Measurements from ENCODE around the gene SLC11A2. TPM values are rescaled to one million over a fixed set of nuclear protein-coding genes. Genes with fewer than 3 reads are reported as not detected.
A peak's percentile ranks its signal among the peaks of the same experiment; 100 is the strongest.

SLC11A2 gene
- total RNA-seq, 3 donors from 2014 or later (not counting 1 experiment from before 2014, with no cell fraction given) = 34.3 to 54.3 (median 42.7) TPM

DNA sequence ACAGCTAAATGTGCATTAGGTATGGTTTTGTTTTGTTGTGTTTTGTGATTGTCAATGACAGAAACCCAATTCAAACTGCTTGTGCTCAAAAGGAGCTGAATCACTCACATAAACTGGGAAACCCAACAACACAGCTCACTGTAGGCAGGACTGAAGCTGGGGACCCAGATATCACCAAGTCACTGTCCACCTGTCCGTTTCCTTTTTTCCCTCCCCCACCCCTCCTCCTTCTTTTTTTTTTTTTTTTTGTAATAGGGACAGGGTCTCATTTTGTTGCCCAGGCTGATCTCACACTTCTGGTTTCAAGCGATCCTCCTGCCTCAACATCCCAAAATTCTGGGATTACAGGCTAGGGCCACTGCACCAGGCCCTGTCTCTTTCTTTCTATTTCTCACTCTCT, 6.9 kb upstream of the SLC11A2 start:
- no peak for ATAC-seq
- no peak overlapping the region for H3K4me3 ChIP-seq (ENCODE audit: low read length)
- H3K36me3 Mint-ChIP-seq = no peaks in the 10 kb centered on the region
- H3K4me1 Mint-ChIP-seq = no peaks in the 10 kb centered on the region
- H3K9me3 Mint-ChIP-seq = no peaks in the 10 kb centered on the region
- peaks cover 0 to 4% of the 10 kb centered on the region in 2 donors for H3K27me3 Mint-ChIP-seq (ENCODE audit: low read depth in 2 of 2)
- 87% methylated on average over 1 of the region's 2 CpGs for WGBS (ENCODE audit: insufficient coverage)
- intact Hi-C loops (cut with micrococcal nuclease) = no loop called here
- no peak overlapping the region for H3K27ac Mint-ChIP-seq
- H3K4me1 ChIP-seq (ENCODE audit: control insufficient read depth, insufficient read depth, low read length) = no peaks in the 10 kb centered on the region
- TF ChIP-seq, protein P1, sequence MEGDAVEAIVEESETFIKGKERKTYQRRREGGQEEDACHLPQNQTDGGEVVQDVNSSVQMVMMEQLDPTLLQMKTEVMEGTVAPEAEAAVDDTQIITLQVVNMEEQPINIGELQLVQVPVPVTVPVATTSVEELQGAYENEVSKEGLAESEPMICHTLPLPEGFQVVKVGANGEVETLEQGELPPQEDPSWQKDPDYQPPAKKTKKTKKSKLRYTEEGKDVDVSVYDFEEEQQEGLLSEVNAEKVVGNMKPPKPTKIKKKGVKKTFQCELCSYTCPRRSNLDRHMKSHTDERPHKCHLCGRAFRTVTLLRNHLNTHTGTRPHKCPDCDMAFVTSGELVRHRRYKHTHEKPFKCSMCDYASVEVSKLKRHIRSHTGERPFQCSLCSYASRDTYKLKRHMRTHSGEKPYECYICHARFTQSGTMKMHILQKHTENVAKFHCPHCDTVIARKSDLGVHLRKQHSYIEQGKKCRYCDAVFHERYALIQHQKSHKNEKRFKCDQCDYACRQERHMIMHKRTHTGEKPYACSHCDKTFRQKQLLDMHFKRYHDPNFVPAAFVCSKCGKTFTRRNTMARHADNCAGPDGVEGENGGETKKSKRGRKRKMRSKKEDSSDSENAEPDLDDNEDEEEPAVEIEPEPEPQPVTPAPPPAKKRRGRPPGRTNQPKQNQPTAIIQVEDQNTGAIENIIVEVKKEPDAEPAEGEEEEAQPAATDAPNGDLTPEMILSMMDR (IDR thresholded peaks at IDR 0.05) = no peak
- H3K4me3 Mint-ChIP-seq = no peak overlapping the region
- no peak overlapping the region for H3K27ac ChIP-seq (ENCODE audit: low read length)
- no peaks in the 10 kb centered on the region for H3K9me3 ChIP-seq (ENCODE audit: control insufficient read depth, insufficient read depth, low read length)
- no peaks in the 10 kb centered on the region for H3K36me3 ChIP-seq (ENCODE audit: control insufficient read depth, insufficient read depth, low read length)
- no peak for DNase-seq
- H3K27me3 ChIP-seq (ENCODE audit: control insufficient read depth, insufficient read depth, low read length) = no peaks in the 10 kb centered on the region

DNA sequence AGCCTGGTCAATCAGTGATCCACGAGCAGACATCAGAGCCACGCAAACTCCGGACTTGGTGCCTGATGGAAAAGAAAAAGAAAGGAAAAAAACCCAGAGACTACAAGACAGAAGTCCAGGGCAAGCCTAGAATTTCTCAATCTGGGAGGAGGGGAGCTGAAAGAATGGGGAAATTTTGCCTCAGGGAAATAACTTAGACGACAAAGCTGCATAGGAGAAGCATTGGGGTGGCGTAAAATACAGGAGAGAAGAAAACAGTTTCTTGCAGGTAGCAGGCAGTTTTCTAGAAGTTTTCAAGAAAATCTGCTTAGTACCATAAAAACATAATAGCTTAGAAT, 2.6 kb upstream of the SLC11A2 start:
- no peak overlapping the region for H3K27ac Mint-ChIP-seq
- Histone ChIP-seq H3K27me3 (ENCODE audit: control insufficient read depth, insufficient read depth, low read length) (no peaks in the 10 kb centered on the region), H3K27ac (ENCODE audit: low read length) (no peak overlapping the region), H3K4me3 (ENCODE audit: low read length) (no peak overlapping the region), H3K4me1 (ENCODE audit: control insufficient read depth, insufficient read depth, low read length) (peaks cover 18% of the 10 kb centered on the region), H3K9me3 (ENCODE audit: control insufficient read depth, insufficient read depth, low read length) (no peaks in the 10 kb centered on the region), H3K36me3 (ENCODE audit: control insufficient read depth, insufficient read depth, low read length) (no peaks in the 10 kb centered on the region)
- DNase-seq (no peak), ATAC-seq (no peak)
- no peak overlapping the region for H3K4me3 Mint-ChIP-seq
- no peaks in the 10 kb centered on the region for H3K36me3 Mint-ChIP-seq
- H3K9me3 Mint-ChIP-seq = no peaks in the 10 kb centered on the region
- intact Hi-C loops (cut with micrococcal nuclease) = loop anchor here (5.0 to 10.0 kb wide), 2 partner anchors 104 to 201 kb away; a partner anchor contains a TSS
- H3K27me3 Mint-ChIP-seq (ENCODE audit: low read depth in 2 of 2) = peaks cover 0 to 4% of the 10 kb centered on the region in 2 donors
- TF ChIP-seq, protein P1 (IDR thresholded peaks at IDR 0.05) = no peak
- WGBS (ENCODE audit: insufficient coverage) = 85% methylated on average over 5 of the region's 5 CpGs
- peaks cover 24 to 29% of the 10 kb centered on the region in 2 donors for H3K4me1 Mint-ChIP-seq

DNA sequence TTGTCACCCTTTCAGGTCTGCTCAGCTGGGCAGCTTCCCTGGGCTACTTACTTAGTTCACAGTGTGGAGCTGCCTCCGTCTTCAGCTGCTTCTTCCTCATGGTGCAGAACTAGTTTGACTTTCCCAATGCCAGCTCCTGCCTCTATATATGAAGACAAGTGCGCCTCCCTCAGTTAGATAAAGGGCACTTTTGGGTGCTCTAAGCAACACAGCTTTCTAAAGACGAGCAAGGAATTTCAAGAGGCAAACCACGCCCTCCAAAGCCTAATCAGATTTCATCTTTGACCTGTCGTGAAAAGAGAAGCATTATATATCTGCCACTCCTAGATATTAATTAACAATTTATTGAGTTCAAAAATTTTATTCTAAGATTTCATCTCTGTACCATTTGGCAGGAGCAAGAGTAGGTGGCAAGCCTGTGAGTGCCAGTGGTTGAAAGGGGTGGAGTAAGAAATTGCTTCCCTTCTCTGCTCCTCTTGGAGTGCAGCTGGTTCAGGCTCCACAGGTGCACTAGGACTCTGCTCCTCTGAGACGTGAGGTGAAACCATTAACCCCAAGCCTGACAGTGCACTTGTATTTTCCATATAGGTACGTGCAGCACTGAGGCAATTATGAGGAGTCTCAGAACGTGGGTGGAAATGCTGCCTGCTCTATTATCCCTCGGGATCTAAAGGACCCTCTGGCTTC, 2.1 kb upstream of the SLC11A2 start:
- TF ChIP-seq, protein P1 (IDR thresholded peaks at IDR 0.05) = no peak
- peaks cover 24 to 29% of the 10 kb centered on the region in 2 donors for H3K4me1 Mint-ChIP-seq
- Histone ChIP-seq H3K27ac (ENCODE audit: low read length) (no peak overlapping the region), H3K9me3 (ENCODE audit: control insufficient read depth, insufficient read depth, low read length) (no peaks in the 10 kb centered on the region), H3K4me1 (ENCODE audit: control insufficient read depth, insufficient read depth, low read length) (peaks cover 18% of the 10 kb centered on the region), H3K4me3 (ENCODE audit: low read length) (no peak overlapping the region), H3K27me3 (ENCODE audit: control insufficient read depth, insufficient read depth, low read length) (no peaks in the 10 kb centered on the region), H3K36me3 (ENCODE audit: control insufficient read depth, insufficient read depth, low read length) (no peaks in the 10 kb centered on the region)
- ATAC-seq (no peak), DNase-seq (peak in 1 of 2 donors; percentile 54)
- no peak overlapping the region for H3K27ac Mint-ChIP-seq
- peaks cover 0 to 4% of the 10 kb centered on the region in 2 donors for H3K27me3 Mint-ChIP-seq (ENCODE audit: low read depth in 2 of 2)
- intact Hi-C loops (cut with micrococcal nuclease) = loop anchor here (5.0 to 10.0 kb wide), 2 partner anchors 103 to 201 kb away; a partner anchor contains a TSS
- no peaks in the 10 kb centered on the region for H3K36me3 Mint-ChIP-seq
- 48% methylated on average over 8 of the region's 9 CpGs for WGBS (ENCODE audit: insufficient coverage)
- H3K9me3 Mint-ChIP-seq = no peaks in the 10 kb centered on the region
- H3K4me3 Mint-ChIP-seq = peak overlapping the region; percentile 64
